Fibroblast of lung (primary cell): ENCODE results near the gene ACAA2. TPM values are rescaled to one million over a fixed set of nuclear protein-coding genes. Genes with fewer than 3 reads are reported as not detected.

ENCODE experiments used
- DNase-seq, 2 donors: peaks; one replicate each; pipeline versions ENCODE4 v3.0.0 to v3.0.0-alpha.2; 2010; ENCODE audit warnings: low read depth in 2 of 2
- H2AFZ ChIP-seq: 2 replicates; pipeline ENCODE4 v1.5.1; 2012; ENCODE audit warnings: low read length, control low read depth, inconsistent platforms
- H3K27ac ChIP-seq: 2 replicates; pipeline ENCODE4 v1.5.1; 2011; ENCODE audit warnings: low read length, control low read depth; ENCODE audit not compliant: insufficient read depth
- H3K27me3 ChIP-seq: 2 replicates; pipeline ENCODE4 v1.5.1; 2011; ENCODE audit warnings: mild to moderate bottlenecking, low read length; ENCODE audit not compliant: control insufficient read depth, insufficient read depth
- H3K36me3 ChIP-seq: 2 replicates; pipeline ENCODE4 v1.5.1; 2011; ENCODE audit warnings: low read length; ENCODE audit not compliant: control insufficient read depth, insufficient read depth
- H3K4me1 ChIP-seq: 2 replicates; pipeline ENCODE4 v1.5.1; 2011; ENCODE audit warnings: low read length; ENCODE audit not compliant: control insufficient read depth, insufficient read depth; ENCODE audit errors: extremely low read depth
- H3K4me2 ChIP-seq: 2 replicates; pipeline ENCODE4 v1.5.1; 2011; ENCODE audit warnings: low read length, control low read depth; ENCODE audit not compliant: insufficient read depth; ENCODE audit errors: extremely low read depth
- H3K4me3 ChIP-seq, 4 experiments: fragments of 200-600 bp in 1 of 4; sonication (generic) in 1 of 4; replicated peaks in 1 of 4; 2 replicates each; pipeline ENCODE4 v1.5.1; 2011 to 2016; ENCODE audit warnings: low read length in 4 of 4, low read depth in 3 of 4, mild to moderate bottlenecking in 3 of 4, control low read depth in 2 of 4, inconsistent platforms in 1 of 4, mixed read lengths in 1 of 4; ENCODE audit not compliant: insufficient read depth in 1 of 4; ENCODE audit errors: control extremely low read depth in 1 of 4
- H3K79me2 ChIP-seq: 2 replicates; pipeline ENCODE4 v1.5.1; 2012; ENCODE audit warnings: mild to moderate bottlenecking, low read length, inconsistent platforms; ENCODE audit not compliant: control insufficient read depth, insufficient read depth
- H3K9ac ChIP-seq: 2 replicates; pipeline ENCODE4 v1.5.1; 2011; ENCODE audit warnings: mild to moderate bottlenecking, low read length, control low read depth; ENCODE audit not compliant: insufficient read depth
- H3K9me3 ChIP-seq: 2 replicates; pipeline ENCODE4 v1.5.1; 2012; ENCODE audit warnings: low read depth, low read length; ENCODE audit not compliant: control insufficient read depth, insufficient read depth
- H4K20me1 ChIP-seq: 2 replicates; pipeline ENCODE4 v1.5.1; 2011; ENCODE audit warnings: low read length; ENCODE audit not compliant: control insufficient read depth, insufficient read depth; ENCODE audit errors: extremely low read depth
- EZH2 ChIP-seq: IDR thresholded peaks from 2 replicates; pipeline ENCODE4 v1.5.1; 2012; ENCODE audit warnings: low read length, control low read depth, mild to moderate bottlenecking; ENCODE audit errors: missing control alignments
- polyA plus RNA-seq, 2 donors: library from polyadenylated mRNA; depleted of rRNA in 1 of 2; stranded (reverse) in 1 of 2; unstranded in 1 of 2; fragments of >200 nt; gene quantifications; 2 replicates each; pipeline ENCODE4 v1.2.1, GENCODE V29; 2011 to 2012; ENCODE audit warnings: missing spikeins in 1 of 2
- total RNA-seq: library from RNA; depleted of rRNA; stranded (reverse); fragments of >200 nt; gene quantifications from 2 replicates; pipeline ENCODE4 v1.2.1, GENCODE V29; 2014
- TF ChIP-seq, protein P1 (sequence below), 2 donors: IDR thresholded peaks in 1 of 2; conservative IDR thresholded peaks in 1 of 2; 1 replicate in 1 of 2; 2 replicates in 1 of 2; pipeline ENCODE4 v1.5.1; 2011 to 2012; ENCODE audit warnings: low read length in 2 of 2, control low read depth in 1 of 2, inconsistent platforms in 1 of 2, low read depth in 1 of 2, mild to moderate bottlenecking in 1 of 2

Gene ACAA2
- total and polyA plus RNA-seq, 2 donors (not counting 1 experiment from before 2014, with no cell fraction given) = 27.1 to 38.5 TPM

DNA sequence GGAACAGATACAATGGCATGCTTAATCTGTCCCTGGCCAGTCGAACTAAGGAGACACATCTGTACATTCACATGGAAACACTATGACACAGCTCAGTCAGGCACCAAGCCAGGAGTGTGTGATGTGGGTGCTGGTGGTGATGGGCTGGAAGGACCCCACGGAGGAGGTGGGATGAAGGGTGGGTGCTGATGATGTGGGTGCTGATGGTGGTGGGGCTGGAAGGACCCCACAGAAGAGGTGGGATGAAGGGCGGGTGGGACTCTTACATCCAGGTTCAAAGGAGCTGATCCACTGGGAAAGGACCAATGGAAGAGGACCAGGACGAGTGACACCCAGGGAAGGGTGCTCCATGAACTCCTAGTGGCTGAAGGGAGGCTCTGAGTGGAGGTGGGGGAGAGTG lies 34.8 kb upstream of the ACAA2 start:
- Histone ChIP-seq H3K4me1 (peaks cover 7% of the 10 kb centered on the region), H3K9me3 (no peaks in the 10 kb centered on the region), H3K4me2 (no peak overlapping the region), H3K4me3 (no peak overlapping the region), H3K9ac (no peak overlapping the region), H4K20me1 (no peaks in the 10 kb centered on the region), H2AFZ (no peak overlapping the region), H3K27ac (no peak overlapping the region), H3K79me2 (no peaks in the 10 kb centered on the region), H3K36me3 (no peaks in the 10 kb centered on the region), H3K27me3 (no peaks in the 10 kb centered on the region)
- DNase-seq = no peak
- TF ChIP-seq, protein P1, sequence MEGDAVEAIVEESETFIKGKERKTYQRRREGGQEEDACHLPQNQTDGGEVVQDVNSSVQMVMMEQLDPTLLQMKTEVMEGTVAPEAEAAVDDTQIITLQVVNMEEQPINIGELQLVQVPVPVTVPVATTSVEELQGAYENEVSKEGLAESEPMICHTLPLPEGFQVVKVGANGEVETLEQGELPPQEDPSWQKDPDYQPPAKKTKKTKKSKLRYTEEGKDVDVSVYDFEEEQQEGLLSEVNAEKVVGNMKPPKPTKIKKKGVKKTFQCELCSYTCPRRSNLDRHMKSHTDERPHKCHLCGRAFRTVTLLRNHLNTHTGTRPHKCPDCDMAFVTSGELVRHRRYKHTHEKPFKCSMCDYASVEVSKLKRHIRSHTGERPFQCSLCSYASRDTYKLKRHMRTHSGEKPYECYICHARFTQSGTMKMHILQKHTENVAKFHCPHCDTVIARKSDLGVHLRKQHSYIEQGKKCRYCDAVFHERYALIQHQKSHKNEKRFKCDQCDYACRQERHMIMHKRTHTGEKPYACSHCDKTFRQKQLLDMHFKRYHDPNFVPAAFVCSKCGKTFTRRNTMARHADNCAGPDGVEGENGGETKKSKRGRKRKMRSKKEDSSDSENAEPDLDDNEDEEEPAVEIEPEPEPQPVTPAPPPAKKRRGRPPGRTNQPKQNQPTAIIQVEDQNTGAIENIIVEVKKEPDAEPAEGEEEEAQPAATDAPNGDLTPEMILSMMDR (conservative IDR thresholded peaks at IDR 0.05 in 1 of 2, IDR thresholded peaks at IDR 0.05 in 1 of 2; ENCODE audit: low read depth in 1 of 2, low read length in 2 of 2) = no peak
- no peak for TF ChIP-seq EZH2

DNA sequence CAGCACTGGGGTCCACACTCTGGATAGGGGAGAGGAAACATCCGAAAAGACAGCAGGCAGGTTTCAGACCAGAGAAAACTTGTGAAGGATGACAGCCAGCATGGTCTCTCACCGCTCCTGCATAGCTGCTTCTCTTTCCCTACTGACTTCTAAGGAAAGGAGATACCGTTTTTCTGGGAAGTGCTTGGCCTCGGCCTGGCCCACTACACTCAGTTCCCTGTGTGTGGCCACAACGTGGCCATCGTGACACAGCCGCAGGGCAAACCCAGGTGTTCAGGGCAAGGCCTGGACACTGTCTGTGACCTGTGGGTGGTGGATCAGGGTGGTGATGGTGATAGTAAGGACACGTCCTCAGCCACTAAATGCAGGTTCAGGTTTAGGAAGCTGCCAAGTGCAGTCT lies 34.2 kb upstream of the ACAA2 start:
- H3K4me2 ChIP-seq = no peak overlapping the region
- no peaks in the 10 kb centered on the region for H3K36me3 ChIP-seq
- H3K9me3 ChIP-seq = no peaks in the 10 kb centered on the region
- H4K20me1 ChIP-seq = no peaks in the 10 kb centered on the region
- no peak for TF ChIP-seq EZH2
- TF ChIP-seq, protein P1 (conservative IDR thresholded peaks at IDR 0.05 in 1 of 2, IDR thresholded peaks at IDR 0.05 in 1 of 2; ENCODE audit: low read depth in 1 of 2, low read length in 2 of 2) = no peak
- H3K9ac ChIP-seq = no peak overlapping the region
- peaks cover 7% of the 10 kb centered on the region for H3K4me1 ChIP-seq
- H3K4me3 ChIP-seq = no peak overlapping the region
- H2AFZ ChIP-seq = no peak overlapping the region
- no peaks in the 10 kb centered on the region for H3K79me2 ChIP-seq
- no peak for DNase-seq
- H3K27ac ChIP-seq = no peak overlapping the region
- no peaks in the 10 kb centered on the region for H3K27me3 ChIP-seq

DNA sequence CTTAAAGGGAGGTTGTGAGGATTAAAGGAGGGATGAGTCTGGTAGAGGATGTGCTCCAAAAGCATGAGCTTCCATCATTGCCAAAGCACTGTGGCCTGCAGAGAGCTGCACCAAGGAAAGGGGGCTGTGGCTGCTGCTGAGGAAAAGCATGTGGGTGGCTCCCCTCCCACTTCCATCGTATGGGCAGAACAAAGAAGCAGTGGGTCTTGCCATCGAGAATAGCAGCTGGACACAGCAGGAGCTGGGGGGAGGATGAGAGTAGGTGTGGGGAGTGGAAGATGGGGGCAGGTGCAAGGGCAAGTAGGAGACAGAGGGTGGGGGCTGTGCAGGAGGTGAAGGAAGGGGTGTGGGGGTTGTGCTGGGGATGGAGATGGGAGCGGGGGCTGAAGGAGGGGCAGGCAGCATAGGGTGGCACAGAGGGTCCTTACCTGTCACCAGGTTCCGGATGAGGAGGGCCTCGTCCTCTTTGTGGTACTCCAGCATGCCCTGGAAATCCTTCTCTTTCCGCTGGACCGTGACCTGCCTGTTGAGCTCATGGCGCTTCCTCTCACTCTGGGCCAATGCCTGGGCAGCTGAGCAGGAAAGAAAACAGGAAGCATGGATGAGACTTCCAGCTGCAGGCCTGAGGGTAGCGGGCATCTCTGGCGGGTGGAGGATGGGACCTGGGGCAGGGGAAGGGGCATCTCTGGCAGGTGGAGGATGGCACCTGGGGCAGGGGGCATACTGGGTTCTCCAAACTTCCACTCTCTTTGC lies 33.6 kb upstream of the ACAA2 start:
- Histone ChIP-seq H3K27me3 (no peaks in the 10 kb centered on the region), H3K9me3 (no peaks in the 10 kb centered on the region), H3K4me1 (peaks cover 7% of the 10 kb centered on the region), H2AFZ (no peak overlapping the region), H4K20me1 (no peaks in the 10 kb centered on the region), H3K9ac (no peak overlapping the region), H3K27ac (no peak overlapping the region), H3K4me3 (no peak overlapping the region), H3K4me2 (no peak overlapping the region), H3K79me2 (no peaks in the 10 kb centered on the region), H3K36me3 (no peaks in the 10 kb centered on the region)
- TF ChIP-seq EZH2 = no peak
- TF ChIP-seq, protein P1 (conservative IDR thresholded peaks at IDR 0.05 in 1 of 2, IDR thresholded peaks at IDR 0.05 in 1 of 2; ENCODE audit: low read depth in 1 of 2, low read length in 2 of 2) = no peak
- no peak for DNase-seq
